GM12878 (cell line): ENCODE data around the gene CANX.

ENCODE experiments used
- E4F1 ChIP-seq: fragments of 450-650 bp; IDR thresholded peaks from 2 replicates; pipeline ENCODE4 v1.6.1; 2018; ENCODE audit warnings: borderline replicate concordance, mild to moderate bottlenecking; ENCODE audit not compliant: partially characterized antibody
- EP300 ChIP-seq, 2 experiments: fragments of 150-350 bp in 1 of 2; IDR thresholded peaks; 2 replicates each; pipeline ENCODE4 v1.6.1; 2011 to 2012; ENCODE audit warnings: low read depth in 2 of 2, low read length in 2 of 2, borderline replicate concordance in 1 of 2, improper control_type of control experiment in 1 of 2, inconsistent platforms in 1 of 2; ENCODE audit not compliant: control insufficient read depth in 1 of 2
- RAD21 ChIP-seq: IDR thresholded peaks from 2 replicates; pipeline ENCODE4 v1.6.1; 2011; ENCODE audit warnings: mild to moderate bottlenecking, low read depth, low read length, moderate library complexity; ENCODE audit not compliant: insufficient read depth
- SIX5 ChIP-seq: IDR thresholded peaks from 2 replicates; pipeline ENCODE4 v1.6.1; 2011; ENCODE audit warnings: mild to moderate bottlenecking, low read depth, low read length, moderate library complexity; ENCODE audit not compliant: severe bottlenecking
- SMAD1 ChIP-seq: fragments of 450-650 bp; IDR thresholded peaks from 2 replicates; pipeline ENCODE4 v1.6.1; 2018; ENCODE audit warnings: mild to moderate bottlenecking, low read depth; ENCODE audit not compliant: partially characterized antibody
- ZSCAN29 ChIP-seq: fragments of 450-650 bp; IDR thresholded peaks from 2 replicates; pipeline ENCODE4 v1.6.1; 2017; ENCODE audit warnings: mild to moderate bottlenecking, moderate library complexity
- TF ChIP-seq, protein P1 (sequence below), 3 experiments: IDR thresholded peaks in 2 of 3; conservative IDR thresholded peaks in 1 of 3; 2 replicates each; pipeline ENCODE4 v1.5.1; 2011; ENCODE audit warnings: low read depth in 3 of 3, low read length in 3 of 3, mild to moderate bottlenecking in 3 of 3, control low read depth in 2 of 3, moderate library complexity in 2 of 3, inconsistent platforms in 1 of 3, mixed read lengths in 1 of 3; ENCODE audit not compliant: control insufficient read depth in 2 of 3, insufficient read depth in 1 of 3; ENCODE audit errors: extremely low read depth in 1 of 3

DNA sequence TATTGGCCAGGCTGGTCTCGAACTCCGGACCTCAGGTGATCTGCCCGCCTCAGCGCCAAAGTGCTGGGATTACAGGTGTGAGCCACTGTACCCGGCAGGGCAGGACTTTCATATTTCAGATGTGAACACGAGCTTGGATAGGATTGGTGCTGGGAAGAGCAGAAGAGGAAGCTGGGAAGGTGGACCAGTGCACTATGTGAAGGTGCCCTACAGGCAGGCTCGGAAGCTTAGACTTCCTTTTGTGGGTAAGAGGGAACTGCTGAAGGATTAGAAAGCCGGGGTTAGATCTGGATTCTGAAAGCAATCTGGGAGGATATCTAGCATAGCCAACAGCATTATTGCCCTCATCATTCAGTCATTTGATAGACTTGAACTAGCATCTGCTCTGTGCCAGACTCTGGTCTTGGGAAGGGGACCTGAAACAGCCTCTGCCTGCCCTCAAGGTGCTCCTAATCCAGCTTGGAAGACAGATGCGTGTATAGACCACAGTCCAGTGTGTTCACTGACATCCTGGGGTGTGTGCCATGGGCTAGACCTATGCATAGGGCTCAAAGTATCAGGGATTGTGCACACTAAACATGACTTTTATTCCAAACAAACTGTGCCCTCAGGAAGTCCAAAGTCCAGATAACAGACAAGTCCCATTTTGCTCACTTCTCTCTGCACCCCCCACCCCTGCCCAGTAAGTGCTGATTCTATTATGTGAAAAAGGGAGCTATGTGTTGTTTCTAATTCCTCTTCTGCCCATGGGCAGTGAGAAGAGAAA, 18.6 kb upstream of the CANX start:
- TF ChIP-seq E4F1 = no peak
- TF ChIP-seq, protein P1, sequence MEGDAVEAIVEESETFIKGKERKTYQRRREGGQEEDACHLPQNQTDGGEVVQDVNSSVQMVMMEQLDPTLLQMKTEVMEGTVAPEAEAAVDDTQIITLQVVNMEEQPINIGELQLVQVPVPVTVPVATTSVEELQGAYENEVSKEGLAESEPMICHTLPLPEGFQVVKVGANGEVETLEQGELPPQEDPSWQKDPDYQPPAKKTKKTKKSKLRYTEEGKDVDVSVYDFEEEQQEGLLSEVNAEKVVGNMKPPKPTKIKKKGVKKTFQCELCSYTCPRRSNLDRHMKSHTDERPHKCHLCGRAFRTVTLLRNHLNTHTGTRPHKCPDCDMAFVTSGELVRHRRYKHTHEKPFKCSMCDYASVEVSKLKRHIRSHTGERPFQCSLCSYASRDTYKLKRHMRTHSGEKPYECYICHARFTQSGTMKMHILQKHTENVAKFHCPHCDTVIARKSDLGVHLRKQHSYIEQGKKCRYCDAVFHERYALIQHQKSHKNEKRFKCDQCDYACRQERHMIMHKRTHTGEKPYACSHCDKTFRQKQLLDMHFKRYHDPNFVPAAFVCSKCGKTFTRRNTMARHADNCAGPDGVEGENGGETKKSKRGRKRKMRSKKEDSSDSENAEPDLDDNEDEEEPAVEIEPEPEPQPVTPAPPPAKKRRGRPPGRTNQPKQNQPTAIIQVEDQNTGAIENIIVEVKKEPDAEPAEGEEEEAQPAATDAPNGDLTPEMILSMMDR (IDR thresholded peaks at IDR 0.05 in 2 of 3, conservative IDR thresholded peaks at IDR 0.05 in 1 of 3; ENCODE audit: control insufficient read depth in 2 of 3, extremely low read depth in 1 of 3, insufficient read depth in 1 of 3, low read depth in 3 of 3, low read length in 3 of 3) = no peak
- TF ChIP-seq SMAD1 = no peak
- TF ChIP-seq SIX5 = no peak
- no peak for TF ChIP-seq RAD21
- no peak for TF ChIP-seq EP300 (IDR thresholded peaks at IDR 0.05; ENCODE audit: borderline replicate concordance in 1 of 2, control insufficient read depth in 1 of 2, low read depth in 2 of 2, low read length in 2 of 2)
- no peak for TF ChIP-seq ZSCAN29
